ENCODE results near the gene PRELID3B.
A peak's percentile ranks its signal among the peaks of the same experiment; 100 is the strongest.

The PRELID3B gene

DNA sequence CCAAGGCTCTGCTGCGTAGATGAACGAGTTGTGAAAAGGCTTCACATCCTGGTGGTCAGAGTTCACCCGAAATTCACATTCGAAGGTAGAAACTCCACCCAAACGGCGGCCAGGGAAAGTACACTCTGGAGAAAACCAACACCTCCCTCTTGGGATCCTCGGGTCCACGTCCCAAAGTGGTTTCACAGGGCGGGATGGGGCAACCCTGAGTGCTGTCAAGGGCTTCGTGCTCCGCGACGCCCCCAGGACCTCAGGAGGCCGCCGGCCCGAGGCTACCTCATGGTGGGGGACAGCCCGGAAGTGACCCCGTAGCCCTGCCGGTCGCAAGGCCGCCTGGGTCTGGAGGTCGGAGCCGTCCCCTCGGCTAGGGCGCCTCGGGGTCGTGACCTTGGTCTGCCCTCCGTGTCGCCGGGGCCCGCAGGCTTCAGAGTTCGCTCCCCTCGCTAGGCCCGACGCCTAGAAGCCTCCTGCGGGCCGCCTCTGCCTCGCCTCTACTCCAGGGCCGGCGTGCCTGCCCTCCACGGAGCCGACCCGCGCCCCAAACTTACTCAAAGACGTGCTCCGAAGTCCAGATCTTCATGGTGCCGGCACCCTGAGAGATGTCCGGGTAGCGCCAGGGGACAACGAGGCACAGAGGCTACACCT, at the start of gene PRELID3B:
TSS of gene PRELID3B (minus strand) at position 636 of the 645 bp plus-strand sequence. CDS start at position 580, 56 bp downstream.
- DNase-seq (ENCODE audit: low read depth in 2 of 2): no peak

DNA sequence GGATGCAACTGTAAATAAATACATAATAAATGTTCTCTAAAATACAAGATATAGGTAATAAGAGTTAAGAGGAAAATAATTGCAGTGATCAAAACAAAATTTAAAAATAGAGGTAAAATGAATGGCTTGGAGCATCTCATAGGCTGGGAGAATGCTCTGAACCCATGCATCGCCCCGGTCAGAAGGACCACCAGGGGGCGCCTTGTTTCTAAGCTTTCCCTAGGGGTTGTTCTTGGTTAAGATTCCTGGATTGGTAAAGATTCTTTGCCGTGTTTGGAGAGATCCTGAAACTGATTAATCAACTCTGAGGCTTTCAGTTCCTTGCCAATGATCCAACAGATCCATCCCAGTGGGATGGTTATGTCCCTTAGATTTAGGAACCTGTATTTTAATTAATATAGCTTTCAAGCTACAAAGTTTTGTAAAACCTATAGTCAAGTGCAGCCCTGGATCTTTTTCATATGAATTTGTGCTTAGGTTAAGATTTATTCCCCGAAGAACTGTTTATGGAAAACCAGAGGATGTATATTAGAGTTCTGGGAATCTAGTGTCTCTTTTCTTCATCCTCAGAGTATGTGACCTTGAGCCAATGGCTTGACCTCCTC, 45.3 kb upstream of the PRELID3B start:
- peak; percentile 71 to 73 for DNase-seq (ENCODE audit: low read depth in 2 of 2)

DNA sequence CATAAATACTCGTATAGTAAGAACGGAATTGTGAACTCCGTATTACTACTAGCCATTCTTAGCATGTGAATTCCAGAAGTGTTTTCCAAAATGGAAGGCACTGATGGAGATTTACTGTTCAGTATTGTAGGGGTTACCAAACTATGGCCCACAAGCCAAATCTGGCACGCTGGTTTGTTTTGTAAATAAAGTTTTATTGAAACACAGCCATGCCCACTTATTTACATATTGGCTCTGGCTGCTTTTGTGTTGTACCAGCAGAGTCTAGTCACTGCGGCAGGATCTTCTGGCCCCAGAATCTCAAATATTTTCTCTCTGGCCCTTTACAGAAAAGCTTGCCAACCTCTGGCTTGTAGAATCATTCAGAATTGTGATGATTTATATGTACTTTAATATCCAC, 44.3 kb upstream of the PRELID3B start:
- no peak for DNase-seq (ENCODE audit: low read depth in 2 of 2)

DNA sequence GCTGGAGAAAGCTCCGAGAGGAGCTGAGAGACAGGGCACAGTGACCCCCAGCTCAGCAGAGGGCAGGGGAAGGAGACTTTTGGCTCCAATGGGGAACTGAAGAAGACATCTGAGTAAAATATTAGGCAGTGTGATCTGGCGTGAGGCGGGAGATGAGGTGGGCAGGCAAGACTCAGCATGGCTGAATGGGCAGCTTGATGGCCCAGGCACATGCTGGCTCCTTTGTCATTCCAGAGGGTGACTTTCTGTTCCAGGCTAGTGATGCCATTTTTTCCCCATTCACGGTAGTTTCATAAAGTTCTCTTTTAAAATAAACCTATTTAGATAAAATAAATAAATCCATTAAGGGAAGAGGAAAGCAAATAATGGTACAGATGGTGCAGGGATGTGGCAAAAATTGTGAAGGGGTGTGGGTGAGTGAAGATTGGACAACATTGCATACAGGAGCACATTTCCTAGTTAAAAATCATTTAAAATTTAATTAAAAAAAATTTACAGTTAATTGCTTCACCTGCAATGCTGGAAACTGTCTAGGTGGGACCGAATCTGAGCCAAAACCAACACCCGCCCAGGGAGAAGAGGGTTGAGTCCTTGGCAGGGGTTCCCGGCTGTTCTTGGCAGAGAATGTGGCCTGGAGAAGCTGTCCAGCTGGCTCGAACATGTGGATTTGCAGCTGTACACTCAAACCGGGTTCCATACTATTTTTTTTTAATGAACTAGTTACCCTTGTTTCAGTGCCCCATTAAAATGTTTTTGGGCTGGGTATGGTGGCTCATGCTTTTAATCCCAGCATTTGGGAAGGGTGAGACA, 41.7 kb upstream of the PRELID3B start:
- no peak for DNase-seq (ENCODE audit: low read depth in 2 of 2)

DNA sequence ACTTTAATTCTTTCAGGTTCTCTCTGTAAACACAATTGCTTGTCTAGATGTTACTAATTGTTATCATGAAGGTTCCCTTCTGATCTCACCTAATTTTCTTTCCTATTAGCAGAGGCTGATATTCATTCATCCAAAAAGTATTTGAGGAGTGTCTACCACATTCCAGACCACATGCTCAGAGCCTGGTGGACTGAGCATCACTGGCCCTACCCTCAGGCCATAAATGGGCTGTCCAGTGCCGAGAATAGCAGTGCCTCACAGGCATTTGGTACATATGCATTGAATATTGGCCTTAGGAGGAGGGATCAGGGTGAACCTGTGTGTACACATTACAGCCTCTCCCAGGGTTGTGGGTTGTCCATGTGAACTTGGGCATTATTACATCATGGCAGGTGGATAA, 40.4 kb upstream of the PRELID3B start:
- DNase-seq (ENCODE audit: low read depth in 2 of 2): no peak

DNA sequence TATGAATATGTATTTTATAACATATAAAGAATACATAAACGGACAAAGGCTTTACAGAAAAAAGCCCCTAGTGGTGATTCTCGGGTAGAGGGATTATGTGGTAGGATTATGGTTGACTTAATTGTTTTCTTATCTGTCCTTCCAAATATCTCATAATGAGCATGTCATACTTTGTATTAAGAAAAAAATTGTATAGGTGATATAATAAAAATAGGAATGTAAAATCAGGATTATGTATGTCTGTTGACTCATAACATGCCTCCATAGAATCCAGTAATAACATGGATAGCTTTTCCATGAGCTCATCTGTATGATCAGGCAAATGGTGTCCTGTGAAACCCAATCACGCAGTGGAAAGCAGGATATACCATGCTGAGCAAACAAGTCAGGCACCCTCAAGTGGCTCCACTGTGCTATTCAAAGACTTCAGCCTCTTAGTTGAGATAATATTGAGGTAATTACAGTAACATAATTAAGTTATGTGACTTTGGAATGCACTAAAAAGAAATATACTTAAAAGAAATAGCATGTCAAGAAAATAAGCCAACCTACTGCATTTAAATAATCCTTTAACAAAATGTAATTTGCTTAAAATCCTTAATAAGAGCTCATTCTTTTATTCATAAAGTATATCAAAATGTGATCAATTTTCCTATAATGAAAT, 39.6 kb upstream of the PRELID3B start:
- DNase-seq (ENCODE audit: low read depth in 2 of 2): no peak

DNA sequence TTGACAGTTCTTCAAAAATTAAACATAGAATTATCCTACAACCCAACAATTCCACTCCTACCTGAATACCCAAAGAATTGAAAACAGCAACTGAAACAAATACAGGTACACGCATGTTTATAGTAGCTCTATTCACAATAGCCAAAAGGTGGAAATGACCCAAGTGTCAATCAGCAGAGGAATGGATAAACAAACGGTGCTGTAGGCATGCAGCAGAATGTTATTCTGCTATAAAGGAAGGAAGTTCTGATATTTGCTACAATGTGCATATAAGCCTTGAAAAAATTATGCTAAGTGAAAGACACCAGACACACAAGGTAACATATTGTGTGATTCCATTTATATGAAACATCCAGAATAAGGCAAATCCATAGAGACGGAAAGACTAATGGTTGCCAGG, 38.5 kb upstream of the PRELID3B start:
- no peak for DNase-seq (ENCODE audit: low read depth in 2 of 2)

DNA sequence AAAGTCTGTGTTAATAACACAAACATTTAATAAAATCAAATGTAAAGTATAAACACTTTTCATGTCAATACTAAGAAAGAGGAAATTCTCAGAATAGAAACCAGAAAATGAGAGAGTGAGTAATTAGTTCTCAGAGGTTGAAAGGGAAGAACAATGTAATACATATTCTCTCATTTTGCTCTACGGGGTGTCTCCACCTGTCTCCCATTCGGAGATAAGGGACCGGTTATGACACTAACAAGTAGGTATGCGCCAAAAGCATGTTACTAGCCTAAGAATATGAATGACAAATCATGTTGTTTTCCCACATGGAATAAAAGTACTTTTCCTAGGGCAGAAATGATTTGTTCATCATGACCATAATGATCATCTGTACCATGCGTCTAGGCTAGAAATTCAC, 35.6 kb upstream of the PRELID3B start:
- DNase-seq (ENCODE audit: low read depth in 2 of 2): no peak

DNA sequence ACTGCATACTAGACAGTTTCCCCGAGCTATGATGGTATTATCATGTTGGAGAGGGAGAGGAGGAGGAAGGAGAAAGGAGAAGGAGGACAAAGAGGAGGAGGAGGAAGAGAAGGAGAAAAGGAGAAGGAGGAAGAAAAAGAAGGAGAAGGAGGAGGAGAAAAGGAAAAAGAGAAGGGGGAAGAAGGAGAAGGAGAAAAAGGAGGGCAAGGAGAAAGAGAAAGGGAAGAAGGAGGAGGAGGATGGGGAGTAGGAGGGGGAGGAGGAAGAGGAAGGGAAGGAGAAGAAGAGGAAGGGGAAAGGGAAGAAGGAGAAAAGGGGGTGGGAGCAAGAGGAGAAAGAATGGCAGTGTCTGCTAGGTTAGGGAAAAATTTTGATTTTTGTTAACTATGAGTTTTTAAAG, 35.1 kb upstream of the PRELID3B start:
- DNase-seq (ENCODE audit: low read depth in 2 of 2): no peak

DNA sequence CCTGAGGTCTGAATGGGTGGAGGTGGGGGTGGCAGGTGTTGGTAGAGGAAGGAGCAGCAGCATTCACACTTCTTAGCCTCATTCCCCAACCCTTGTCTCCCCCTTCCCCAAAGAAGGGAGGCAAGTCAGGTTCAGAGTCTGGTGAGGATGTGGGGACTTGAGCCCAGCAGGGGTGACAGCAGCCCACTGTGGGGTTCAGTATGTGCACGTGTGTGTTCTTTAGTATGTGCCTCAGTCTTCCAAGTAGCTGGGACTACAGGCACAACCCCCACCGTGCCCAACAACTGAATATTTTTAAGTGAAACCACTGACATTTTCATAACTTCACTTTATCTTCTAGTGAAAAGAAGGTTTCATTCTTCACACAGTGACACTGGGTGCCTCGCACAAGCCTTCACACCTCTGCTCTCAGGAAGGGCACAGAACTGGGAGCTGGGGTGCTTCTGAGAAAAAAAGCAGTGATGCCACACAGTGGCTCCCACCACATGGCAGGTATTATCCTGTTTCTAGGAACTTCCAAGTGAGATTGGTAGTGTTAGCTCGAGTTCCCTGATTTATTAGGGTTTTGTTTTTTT, 33.4 kb upstream of the PRELID3B start:
- no peak for DNase-seq (ENCODE audit: low read depth in 2 of 2)

DNA sequence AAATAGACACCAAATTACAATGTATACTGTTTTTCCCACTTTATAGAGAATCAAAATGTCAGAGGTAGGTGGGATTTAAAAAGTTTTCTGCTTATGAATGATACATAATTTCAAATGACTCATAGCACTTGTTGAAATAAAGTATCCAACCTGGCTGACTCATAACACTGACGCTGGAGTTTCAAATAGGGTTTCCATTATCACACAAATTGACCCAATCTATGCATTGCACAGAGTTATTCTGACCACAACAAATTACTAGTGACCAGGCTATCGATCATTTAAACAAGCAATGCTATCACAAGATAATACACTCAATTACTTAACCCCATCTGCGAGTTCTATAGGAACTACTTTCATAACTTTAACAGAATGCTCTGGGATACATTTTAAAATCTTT, 31.9 kb upstream of the PRELID3B start:
- DNase-seq (ENCODE audit: low read depth in 2 of 2): no peak

DNA sequence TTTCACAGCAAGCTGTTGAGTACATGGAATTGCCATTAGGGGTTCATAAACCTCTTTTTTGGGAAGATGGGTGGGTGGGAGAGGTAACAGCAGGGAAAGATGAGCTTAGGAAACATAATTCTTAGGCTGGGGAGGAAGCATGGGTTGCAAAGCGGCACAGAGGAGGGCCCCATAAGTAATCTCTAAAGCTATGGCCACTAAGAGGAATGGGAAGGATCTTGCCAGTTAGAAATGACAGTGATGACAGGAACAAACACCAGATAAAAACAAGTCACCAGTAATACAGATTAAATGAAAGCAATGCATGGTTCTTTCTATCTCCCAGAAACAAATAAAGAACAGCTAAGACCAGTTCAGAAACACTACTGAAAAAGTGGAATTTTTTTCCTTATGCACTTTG, 31.0 kb upstream of the PRELID3B start:
- no peak for DNase-seq (ENCODE audit: low read depth in 2 of 2)

DNA sequence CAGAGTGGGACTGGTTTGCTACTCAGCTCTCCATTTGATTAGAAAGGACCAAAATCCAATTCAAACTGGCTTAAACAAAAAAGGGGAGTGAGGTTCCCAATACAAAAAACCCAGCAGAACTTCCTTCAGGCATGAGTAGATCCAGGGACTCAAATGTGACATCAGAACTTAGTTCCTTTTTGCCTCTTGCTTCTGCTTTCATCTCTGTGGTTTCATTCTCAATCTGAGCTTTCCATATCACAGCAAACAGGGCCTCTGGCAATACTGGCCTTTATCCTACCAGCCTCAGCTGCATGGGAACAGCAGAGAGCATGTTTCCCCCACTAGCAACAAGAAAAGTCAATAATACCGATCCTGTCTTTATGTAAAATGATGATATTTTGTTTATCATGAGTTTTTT, 28.6 kb upstream of the PRELID3B start:
- no peak for DNase-seq (ENCODE audit: low read depth in 2 of 2)

DNA sequence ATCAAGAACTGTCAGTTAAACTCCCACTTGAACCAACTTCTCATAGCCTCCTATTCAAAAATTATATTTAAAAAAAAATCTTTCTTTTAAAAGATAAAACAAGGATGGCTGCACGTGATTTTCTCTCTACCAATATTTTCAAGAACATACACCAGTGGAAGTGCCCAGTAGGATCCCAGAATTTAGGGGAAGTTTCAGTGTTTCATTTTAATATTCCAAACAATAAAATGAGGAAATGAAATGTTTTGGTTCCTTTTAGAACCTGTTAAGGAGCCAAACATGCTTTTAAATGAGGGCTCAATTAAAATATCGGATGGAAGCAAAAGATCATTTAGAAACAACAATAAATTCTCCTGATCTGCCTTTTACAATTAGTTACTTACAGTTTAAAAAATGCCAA, 26.4 kb upstream of the PRELID3B start:
- no peak for DNase-seq (ENCODE audit: low read depth in 2 of 2)

DNA sequence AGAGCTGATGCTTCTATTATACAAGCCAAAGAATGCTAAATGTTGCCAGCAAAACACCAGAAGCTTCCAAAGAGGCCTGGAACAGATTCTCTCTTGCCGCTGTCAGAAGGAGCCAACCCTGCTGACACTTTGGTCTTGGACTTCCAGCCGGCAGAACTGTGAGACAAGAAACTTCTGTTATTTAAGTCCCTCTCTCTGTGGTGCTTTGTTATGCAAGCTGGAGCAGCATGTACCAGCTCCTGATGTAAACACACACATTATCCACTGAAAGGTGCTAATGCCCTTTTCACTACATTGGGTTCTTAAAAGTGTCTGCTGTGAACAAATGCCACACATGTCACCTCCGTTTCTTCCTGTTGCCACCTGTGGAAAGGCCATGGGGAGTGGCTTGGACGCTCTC, 25.9 kb upstream of the PRELID3B start:
- no peak for DNase-seq (ENCODE audit: low read depth in 2 of 2)

DNA sequence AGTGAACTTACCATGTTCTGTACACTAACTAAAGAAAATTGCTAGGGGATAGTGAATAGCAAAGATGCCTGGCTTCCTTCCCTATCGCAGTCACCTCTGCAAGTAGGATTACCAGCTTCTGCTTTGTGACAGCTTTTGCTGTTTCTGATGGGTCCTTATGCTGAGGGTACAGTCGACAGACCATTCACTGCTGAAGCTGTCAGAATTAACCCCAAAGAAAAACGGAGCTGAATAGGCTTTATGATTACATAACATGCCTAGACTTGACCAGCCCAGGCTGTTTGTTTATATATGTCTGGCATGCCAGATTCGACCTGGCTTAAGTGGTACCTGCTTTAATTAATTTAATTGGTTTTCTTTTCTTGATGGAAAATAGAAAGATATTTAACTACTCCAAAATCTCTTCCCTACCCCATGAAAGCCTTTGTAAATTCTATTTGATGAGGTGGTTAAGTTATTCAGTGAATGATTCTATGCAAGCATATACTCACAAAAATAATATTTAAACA, 21.7 kb upstream of the PRELID3B start:
- DNase-seq (ENCODE audit: low read depth in 2 of 2): no peak

DNA sequence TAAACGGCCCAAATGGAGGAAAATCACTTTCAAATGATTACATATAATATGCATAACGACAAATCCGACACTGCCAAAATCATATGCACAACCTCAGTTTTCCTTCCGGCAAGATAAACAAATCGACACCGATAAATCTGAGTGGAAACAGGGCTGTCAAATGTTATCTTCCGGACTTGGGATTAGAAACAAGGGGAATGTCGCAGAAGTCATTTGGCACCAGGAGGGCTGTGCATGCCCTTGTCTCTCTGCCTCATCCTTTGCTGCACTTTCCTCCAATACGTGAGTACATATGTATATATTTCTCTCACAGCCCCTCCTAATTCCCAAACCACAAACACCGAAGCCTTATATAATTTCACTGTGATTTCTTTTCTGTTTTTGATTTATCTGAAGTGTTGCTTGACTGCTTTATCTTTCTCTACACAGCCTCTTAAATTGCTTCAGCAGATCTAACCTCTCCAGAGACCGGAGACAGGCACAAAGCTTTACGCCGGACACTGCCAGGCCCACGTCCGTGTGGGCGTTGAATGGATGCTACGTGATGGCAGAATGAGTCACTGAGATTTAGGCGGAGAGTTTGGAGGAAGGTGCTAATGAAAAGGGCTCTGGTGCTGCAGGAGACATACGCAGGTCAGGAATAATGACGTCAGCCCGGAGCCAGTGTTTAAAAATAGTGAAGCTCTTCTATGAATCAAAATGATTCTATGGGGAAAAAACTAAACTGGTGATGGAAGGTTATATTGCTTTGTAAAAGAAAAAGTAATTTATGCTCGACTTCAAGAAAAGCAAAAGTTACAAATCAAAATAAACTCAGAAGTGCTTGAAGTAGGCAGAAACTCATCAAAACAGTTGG, 21.0 kb upstream of the PRELID3B start:
- DNase-seq (ENCODE audit: low read depth in 2 of 2): no peak

DNA sequence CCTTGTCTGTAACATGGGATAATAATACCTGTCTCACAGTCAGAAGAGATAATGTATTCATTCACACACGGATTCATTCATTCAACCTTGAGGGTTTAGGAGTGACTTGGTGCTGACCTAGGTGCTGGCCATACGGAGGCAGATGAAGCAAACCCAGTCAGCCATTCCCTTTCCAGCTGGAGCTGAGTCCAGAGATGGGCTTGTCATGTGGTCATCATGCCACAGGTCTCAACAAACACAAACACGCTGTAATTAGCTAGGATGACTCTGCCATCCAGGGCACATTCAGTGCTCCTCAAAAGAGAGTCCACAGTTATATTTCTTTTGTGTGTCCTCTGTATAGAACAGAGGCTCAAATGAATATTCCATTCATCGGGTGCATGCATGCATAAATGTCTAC, 19.5 kb upstream of the PRELID3B start:
- no peak for DNase-seq (ENCODE audit: low read depth in 2 of 2)

DNA sequence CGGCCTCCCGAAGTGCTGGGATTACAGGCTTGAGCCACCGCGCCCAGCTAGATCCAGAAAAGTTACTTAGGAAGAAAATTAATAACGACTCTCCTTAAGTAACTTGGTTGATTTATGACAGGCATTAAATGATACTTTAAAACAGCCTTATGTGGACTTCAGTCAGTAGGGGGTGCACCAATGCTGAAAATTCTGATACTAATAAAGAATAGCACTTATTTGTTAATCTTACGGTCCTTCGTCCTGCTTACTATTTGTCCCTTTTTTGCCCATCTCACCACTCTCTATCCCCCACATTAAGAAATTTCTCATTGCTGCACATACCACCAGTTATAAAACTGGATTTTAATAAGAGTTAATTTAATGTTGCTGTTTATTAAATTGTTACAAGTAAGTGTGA, 12.7 kb upstream of the PRELID3B start:
- DNase-seq (ENCODE audit: low read depth in 2 of 2): no peak

DNA sequence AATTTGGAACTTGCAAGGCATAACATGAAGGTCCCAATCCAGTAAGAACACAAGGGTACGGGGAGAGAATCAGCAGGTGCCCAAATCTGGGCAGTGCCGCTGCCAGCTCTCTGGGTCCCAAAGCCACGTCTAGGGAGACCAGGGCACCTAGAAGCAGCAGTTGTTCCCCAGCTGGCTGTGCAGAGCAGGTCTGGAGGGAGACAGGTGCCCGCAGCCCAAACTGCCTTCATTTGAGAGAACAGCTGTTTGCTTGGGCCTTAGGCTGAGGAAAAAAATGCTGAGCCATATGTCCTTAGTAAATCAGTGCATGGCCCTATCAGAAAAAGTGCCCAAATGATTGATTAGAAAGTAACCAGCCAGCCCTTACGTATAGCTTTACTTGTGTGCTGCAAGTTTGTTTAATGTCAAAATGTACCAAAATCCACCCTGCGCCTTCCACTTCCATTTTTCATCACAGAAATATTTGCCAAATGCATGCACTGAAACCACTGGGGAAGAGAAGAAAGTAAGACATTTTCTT, 9.1 kb upstream of the PRELID3B start:
- no peak for DNase-seq (ENCODE audit: low read depth in 2 of 2)

DNA sequence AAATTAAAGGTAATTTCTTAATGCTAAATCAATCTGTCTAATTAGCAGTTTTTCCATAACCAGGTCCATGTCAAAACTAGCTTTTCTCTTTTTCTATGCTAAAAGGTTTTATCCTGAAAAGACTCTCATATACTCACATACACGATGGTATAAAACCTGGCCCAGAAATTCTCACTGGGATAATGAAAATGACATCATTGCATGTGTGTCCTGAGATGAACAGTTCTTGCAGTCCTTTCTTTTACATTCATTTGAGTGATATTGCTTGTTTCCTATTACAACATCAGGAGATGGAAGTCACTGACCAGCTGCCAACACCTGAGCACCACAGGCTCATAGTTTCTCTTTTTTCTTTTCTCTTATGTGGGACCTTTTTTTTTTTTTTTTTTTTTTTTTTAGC, 7.9 kb upstream of the PRELID3B start:
- DNase-seq (ENCODE audit: low read depth in 2 of 2): no peak

All from activated CD8-positive, alpha-beta memory T cell treated with anti-CD3 and anti-CD28 coated beads for 4 hours (primary cell).